Transverse colon (tissue), 4 donors: ENCODE results near the gene NIPAL4.

ENCODE experiments used
- EP300 ChIP-seq: sonication (generic); formaldehyde crosslinking; IDR thresholded peaks from one replicate; pipeline ENCODE4 v1.6.1; 2017; ENCODE audit warnings: antibody characterized with exemption, low read depth
- POLR2A ChIP-seq: fragments of 450-650 bp; IDR thresholded peaks from one replicate; pipeline ENCODE4 v1.6.1; 2016; ENCODE audit warnings: antibody characterized with exemption, mild to moderate bottlenecking, moderate library complexity
- POLR2AphosphoS5 ChIP-seq, 3 donors: sonication (generic); formaldehyde crosslinking; IDR thresholded peaks; one replicate each; pipeline ENCODE4 v1.6.1; 2016; ENCODE audit warnings: antibody characterized with exemption in 3 of 3
- TF ChIP-seq, protein P1 (sequence below), 5 experiments: fragments of 200-600 bp in 3 of 5; fragments of 450-650 bp in 2 of 5; sonication (generic) in 3 of 5; IDR thresholded peaks; 1 replicate in 2 of 5; 2 replicates in 3 of 5; pipeline ENCODE4 v1.5.1; 2016 to 2017; ENCODE audit warnings: antibody characterized with exemption in 5 of 5, inconsistent platforms in 3 of 5, mild to moderate bottlenecking in 2 of 5, moderate library complexity in 1 of 5

DNA sequence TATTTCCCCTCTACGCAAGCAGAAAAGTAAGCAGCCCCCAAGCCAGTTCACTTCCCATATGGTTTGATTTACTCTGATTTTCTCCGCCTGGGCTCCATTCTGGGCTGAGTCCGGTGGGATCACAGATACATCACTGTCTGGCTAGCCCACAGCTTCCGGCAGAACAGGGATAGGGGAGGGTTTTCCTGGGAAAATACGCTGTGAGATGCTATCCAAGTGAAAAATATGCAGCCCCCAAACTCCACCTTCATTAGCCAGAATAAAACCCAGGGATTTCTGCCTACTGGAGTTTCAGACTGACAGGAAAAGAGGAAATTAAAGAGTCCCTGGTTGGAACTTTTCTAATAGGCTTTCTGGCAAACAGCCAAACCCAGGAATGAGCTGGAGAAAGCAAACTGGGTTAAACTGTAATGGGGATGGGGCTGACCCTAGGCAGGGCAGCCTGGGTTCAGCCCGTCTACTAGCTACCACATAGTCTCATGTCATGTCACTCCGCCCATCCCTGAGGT is 16.9 kb upstream of the NIPAL4 start:
- TF ChIP-seq, protein P1, sequence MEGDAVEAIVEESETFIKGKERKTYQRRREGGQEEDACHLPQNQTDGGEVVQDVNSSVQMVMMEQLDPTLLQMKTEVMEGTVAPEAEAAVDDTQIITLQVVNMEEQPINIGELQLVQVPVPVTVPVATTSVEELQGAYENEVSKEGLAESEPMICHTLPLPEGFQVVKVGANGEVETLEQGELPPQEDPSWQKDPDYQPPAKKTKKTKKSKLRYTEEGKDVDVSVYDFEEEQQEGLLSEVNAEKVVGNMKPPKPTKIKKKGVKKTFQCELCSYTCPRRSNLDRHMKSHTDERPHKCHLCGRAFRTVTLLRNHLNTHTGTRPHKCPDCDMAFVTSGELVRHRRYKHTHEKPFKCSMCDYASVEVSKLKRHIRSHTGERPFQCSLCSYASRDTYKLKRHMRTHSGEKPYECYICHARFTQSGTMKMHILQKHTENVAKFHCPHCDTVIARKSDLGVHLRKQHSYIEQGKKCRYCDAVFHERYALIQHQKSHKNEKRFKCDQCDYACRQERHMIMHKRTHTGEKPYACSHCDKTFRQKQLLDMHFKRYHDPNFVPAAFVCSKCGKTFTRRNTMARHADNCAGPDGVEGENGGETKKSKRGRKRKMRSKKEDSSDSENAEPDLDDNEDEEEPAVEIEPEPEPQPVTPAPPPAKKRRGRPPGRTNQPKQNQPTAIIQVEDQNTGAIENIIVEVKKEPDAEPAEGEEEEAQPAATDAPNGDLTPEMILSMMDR (IDR thresholded peaks at IDR 0.05): no peak
- TF ChIP-seq EP300 (no peak), POLR2A (no peak), POLR2AphosphoS5 (IDR thresholded peaks at IDR 0.05) (no peak)
